ENCODE measurements around the gene CELA2B.

Gene CELA2B

DNA sequence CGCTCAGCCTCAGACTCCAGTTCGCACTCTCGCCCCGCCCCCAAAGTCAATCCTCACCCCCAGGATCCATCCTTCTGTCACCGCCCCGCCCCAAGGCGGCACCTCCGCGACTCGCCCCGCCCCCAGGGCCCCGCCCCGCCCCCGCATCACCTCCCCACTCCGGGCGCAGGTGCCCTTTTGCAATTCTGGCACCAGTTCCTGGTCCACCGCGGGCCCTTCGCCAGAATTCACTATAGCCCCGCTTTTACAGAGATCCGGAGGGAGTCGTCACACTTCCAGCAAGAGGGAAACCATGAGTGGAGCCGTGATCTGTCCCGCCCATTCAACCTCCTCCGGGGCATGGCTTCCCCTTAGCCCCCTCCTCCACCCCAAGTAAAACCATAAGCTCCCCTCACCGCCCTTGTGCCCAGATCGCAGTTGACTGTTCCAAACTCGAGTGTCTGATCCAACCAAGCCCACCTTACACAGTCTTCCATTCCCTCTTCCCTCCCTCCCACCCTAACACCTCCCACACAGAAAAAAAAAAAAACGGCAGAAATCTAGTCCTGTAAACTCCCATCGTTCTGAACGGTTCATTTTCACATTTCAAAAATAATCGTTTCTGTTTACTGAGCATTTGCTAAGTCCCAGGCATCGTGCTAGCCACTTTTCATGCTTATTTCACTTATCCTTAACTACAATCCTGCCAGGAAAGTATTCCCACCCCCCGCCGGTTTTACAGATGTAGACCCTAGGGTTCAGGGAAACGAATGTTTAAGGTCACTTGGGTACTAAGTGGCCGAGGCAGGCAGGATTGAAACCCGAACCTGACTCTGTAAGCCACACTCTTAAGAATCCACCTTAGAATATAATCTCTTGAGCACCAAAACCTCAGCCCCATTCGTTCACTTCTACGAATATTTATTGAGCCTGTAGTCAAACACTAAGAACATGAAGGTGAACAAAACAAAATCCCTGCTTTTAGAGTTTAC is 49.4 kb downstream of the CELA2B start:
- TF ChIP-seq ZFX (IDR thresholded peaks at IDR 0.05) (no peak), CTCF (conservative IDR thresholded peaks at IDR 0.05) (no peak)
- peak overlapping the region; percentile 84 for H3K27ac ChIP-seq

DNA sequence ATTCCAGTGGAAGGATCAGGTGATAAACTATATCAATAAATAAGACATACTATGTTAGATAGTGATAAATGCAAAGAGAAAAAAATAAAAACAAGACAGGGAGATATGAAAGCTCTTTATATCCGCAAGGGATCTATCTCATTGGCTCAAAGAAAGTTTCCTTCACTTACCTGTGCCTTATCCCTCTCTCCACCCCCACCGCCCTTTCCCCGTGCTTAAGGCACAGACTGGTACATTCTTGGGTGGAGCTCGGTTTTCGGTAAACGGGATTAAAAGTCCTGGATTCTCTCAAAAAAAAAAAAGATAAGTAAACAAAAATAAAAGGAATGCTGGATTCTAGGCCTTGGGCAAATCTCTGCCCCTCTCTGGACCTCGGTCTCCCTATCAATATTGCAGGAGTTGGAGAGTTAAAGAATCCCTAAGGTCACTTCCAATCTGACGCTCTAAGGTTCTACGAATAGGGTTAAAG is 50.2 kb downstream of the CELA2B start:
- peak overlapping the region; percentile 84 for H3K27ac ChIP-seq
- TF ChIP-seq CTCF (conservative IDR thresholded peaks at IDR 0.05) (0 out of 2 replicates have a peak, but pooled peaks have one; percentile 17), ZFX (IDR thresholded peaks at IDR 0.05) (no peak)

DNA sequence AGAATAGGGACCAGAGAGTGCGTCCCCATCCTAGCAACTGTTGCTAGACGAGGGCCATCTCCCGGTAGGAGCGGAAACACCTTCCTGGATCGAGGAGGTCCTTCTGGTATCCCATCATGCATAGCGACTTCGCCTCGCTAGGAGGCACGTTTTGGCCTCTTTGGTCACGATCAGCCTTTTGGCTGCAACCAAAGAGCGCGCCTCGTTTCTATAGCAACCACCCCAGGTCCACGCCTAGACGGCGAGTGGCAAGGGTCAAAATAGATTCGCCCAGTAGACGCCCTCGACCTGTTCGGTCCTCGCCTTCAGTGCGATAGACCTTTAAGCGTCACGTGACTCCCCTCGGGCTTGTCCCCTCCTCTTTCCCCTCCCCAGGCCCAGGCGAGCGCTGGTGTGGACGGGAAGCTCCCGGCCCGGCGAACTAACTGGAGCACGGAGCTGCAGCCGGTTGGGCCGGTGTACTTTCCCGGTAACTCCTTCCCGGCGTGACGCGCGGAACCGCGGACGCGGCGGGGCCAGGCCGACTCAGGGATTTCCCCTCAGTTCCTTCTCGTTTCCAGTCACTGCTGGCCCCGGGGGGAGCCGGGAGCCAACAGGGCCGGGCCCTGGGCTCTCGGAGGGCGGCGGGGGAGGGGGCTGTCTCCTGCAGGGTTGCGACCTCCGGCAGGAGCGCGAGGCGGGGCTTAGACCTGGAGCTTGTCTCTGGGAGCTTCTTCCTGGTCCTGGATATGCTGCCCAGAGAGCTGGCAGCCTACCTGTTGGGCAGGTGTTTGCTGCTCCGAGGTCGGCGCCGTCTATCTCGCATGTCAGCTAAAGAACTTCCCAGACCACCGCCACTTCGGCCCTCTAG is 50.8 kb downstream of the CELA2B start, which contains the start of gene DNAJC16:
Gene DNAJC16, plus strand, starts transcription at position 359 of the 850 bp plus-strand sequence. CDS start 2,258 bp downstream, outside the sequence.
- H3K27ac ChIP-seq = peak within 1 kb of the TSS; percentile 84
- TF ChIP-seq CTCF (conservative IDR thresholded peaks at IDR 0.05) (no peak; the same call in 1 of the 2 replicates), ZFX (IDR thresholded peaks at IDR 0.05) (peak; percentile 69)

- no peak overlapping the region for H3K27ac ChIP-seq
- TF ChIP-seq ZFX (IDR thresholded peaks at IDR 0.05) = no peak
- no peak for TF ChIP-seq CTCF (conservative IDR thresholded peaks at IDR 0.05)
These were observed 55.1 kb downstream of the CELA2B start for GRCh38 chr1:15531003-15531402.

DNA sequence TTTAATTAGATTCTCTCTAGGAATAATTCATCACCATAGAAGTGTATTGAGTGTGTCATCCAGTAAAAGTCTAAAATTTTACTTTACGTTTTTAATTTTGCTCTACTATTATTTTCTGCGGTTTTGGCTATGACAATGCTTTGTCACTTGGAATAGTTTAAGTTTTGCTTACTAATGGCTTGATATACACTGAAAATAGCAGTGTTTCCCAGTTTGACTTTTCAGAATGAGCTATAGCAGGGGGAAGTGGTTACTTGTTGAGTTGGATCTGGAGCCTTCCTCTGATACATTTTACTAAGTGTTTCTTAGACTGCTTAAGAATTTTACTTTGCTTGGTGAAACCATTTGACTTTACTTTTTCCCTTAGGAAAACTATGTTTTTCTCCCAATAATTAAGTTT is 55.8 kb downstream of the CELA2B start:
- TF ChIP-seq CTCF (conservative IDR thresholded peaks at IDR 0.05) (no peak), ZFX (IDR thresholded peaks at IDR 0.05) (no peak)

DNA sequence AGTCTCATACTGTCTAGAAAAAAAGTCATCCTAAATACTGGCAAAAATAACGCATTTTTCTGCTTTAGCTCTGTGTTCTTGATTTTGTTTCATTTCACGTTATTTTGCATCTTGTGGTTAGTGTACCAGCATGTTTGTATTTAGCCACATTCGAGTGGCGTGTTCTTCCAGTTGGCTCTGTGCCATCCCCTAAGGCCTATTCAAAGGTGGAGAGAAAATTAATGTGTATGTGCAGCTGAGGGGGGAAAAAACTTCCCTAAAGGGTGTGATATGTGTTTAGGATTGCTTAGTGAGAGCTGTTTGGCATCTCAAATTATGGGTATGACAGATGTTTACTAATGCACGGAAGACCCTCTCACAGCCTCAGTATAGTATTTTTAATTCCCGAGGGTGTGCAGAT is 62.9 kb downstream of the CELA2B start:
- peak overlapping the region; percentile 48; the same call in 1 of the 2 replicates for H3K27ac ChIP-seq

More for the DNA sequence above, 55.8 kb downstream of the CELA2B start:
- H3K27ac ChIP-seq = no peak overlapping the region

More for the DNA sequence above, 62.9 kb downstream of the CELA2B start:
- TF ChIP-seq CTCF (conservative IDR thresholded peaks at IDR 0.05) (no peak), ZFX (IDR thresholded peaks at IDR 0.05) (no peak)
